Caco-2 (cell line): ENCODE data around the gene ZNF416. TPM values are rescaled to one million over a fixed set of nuclear protein-coding genes. Genes with fewer than 3 reads are reported as not detected.

Source experiments
- BruUV-seq: library from RNA; stranded (reverse); fragments of 400-500 nt; replicated peaks from 2 replicates; lab custom pipeline; 2021; lab: Mats Ljungman, UMichigan
- CTCF ChIA-PET: fragments of 300-600 bp; sonication (Branson Sonifier 250); formaldehyde crosslinking; loops from one replicate; lab custom pipeline; 2022; ENCODE audit warnings: antibody characterized with exemption; lab: Charles Lee
- POLR2A ChIA-PET: fragments of 300-600 bp; sonication (Branson Sonifier 250); formaldehyde crosslinking; loops from one replicate; lab custom pipeline; 2022; ENCODE audit warnings: antibody characterized with exemption; lab: Charles Lee
- DNase-seq, 2 experiments: peaks; one replicate each; pipeline versions ENCODE4 v3.0.0 to v3.0.0-alpha.2; 2020 to 2022
- H3K27me3 ChIP-seq: replicated peaks from 2 replicates; pipeline ENCODE4 v1.6.0; 2011; ENCODE audit warnings: low read length; ENCODE audit not compliant: control insufficient read depth, insufficient read depth
- H3K36me3 ChIP-seq: 2 replicates; pipeline ENCODE4 v1.5.1; 2011; ENCODE audit warnings: low read length; ENCODE audit not compliant: control insufficient read depth, insufficient read depth
- H3K4me1 ChIP-seq: fragments of 250-450 bp; sonication (Bioruptor Pico); 2 replicates; pipeline ENCODE4 v1.5.1; 2020; ENCODE audit warnings: mild to moderate bottlenecking
- H3K4me3 ChIP-seq: 2 replicates; pipeline ENCODE4 v1.5.1; 2011; ENCODE audit warnings: low read depth, mild to moderate bottlenecking, control low read depth, low read length
- H3K9me3 ChIP-seq: fragments of 250-450 bp; sonication (Bioruptor Pico); 2 replicates; pipeline ENCODE4 v1.5.1; 2020; ENCODE audit warnings: mild to moderate bottlenecking, moderate library complexity
- H3K27ac Mint-ChIP-seq: one replicate; pipeline ENCODE4 v1.8.0; 2022; ENCODE audit warnings: mixed read lengths; ENCODE audit not compliant: unreplicated experiment
- H3K27me3 Mint-ChIP-seq: one replicate; pipeline ENCODE4 v1.8.0; 2022; ENCODE audit warnings: mixed read lengths; ENCODE audit not compliant: insufficient read depth, unreplicated experiment
- H3K36me3 Mint-ChIP-seq: one replicate; pipeline ENCODE4 v1.8.0; 2022; ENCODE audit warnings: mild to moderate bottlenecking, mixed read lengths; ENCODE audit not compliant: insufficient read depth, unreplicated experiment
- H3K4me1 Mint-ChIP-seq: one replicate; pipeline ENCODE4 v1.8.0; 2022; ENCODE audit warnings: low read depth, mixed read lengths; ENCODE audit not compliant: unreplicated experiment
- H3K4me3 Mint-ChIP-seq: one replicate; pipeline ENCODE4 v1.8.0; 2022; ENCODE audit warnings: mild to moderate bottlenecking, moderate library complexity, mixed read lengths; ENCODE audit not compliant: unreplicated experiment
- H3K9me3 Mint-ChIP-seq: one replicate; pipeline ENCODE4 v1.8.0; 2022; ENCODE audit warnings: mixed read lengths; ENCODE audit not compliant: unreplicated experiment
- CTCF ChIP-seq, 2 experiments: fragments of 200-600 bp in 1 of 2; IDR thresholded peaks; 1 replicate in 1 of 2; 2 replicates in 1 of 2; pipeline versions ENCODE4 v1.5.1 to v1.8.0; 2011 to 2022; ENCODE audit warnings: antibody characterized with exemption in 1 of 2, control low read depth in 1 of 2, inconsistent platforms in 1 of 2, low read depth in 1 of 2, low read length in 1 of 2, mild to moderate bottlenecking in 1 of 2, moderate library complexity in 1 of 2; ENCODE audit not compliant: insufficient read depth in 1 of 2, severe bottlenecking in 1 of 2, unreplicated experiment in 1 of 2
- intact Hi-C: fragments of 100-400 bp; cut with micrococcal nuclease; formaldehyde crosslinking; loops from one replicate; pipeline ENCODE4 v1.10.0; 2022; ENCODE audit not compliant: unreplicated experiment
- total RNA-seq: library from RNA; stranded (reverse); gene quantifications from 2 replicates; pipeline ENCODE4 v1.2.3, GENCODE V29; 2022

ZNF416 gene
- total RNA-seq, 1 experiment from 2014 or later = 5.5 TPM

- Histone ChIP-seq H3K4me3 (no peak overlapping the region), H3K9me3 (no peaks in the 10 kb centered on the region), H3K36me3 (no peaks in the 10 kb centered on the region), H3K4me1 (no peaks in the 10 kb centered on the region), H3K27me3 (no peaks in the 10 kb centered on the region)
- no peak overlapping the region for H3K4me3 Mint-ChIP-seq
- no peaks in the 10 kb centered on the region for H3K4me1 Mint-ChIP-seq
- no peaks in the 10 kb centered on the region for H3K27me3 Mint-ChIP-seq
- BruUV-seq = no TSS peak
- H3K36me3 Mint-ChIP-seq = no peaks in the 10 kb centered on the region
- peaks cover 35% of the 10 kb centered on the region for H3K9me3 Mint-ChIP-seq
- no peak for DNase-seq
- POLR2A ChIA-PET = no interaction called here
- intact Hi-C loops = no loop called here
- H3K27ac Mint-ChIP-seq = no peak overlapping the region
- no peak for TF ChIP-seq CTCF (IDR thresholded peaks at IDR 0.05; ENCODE audit: insufficient read depth in 1 of 2, low read depth in 1 of 2, low read length in 1 of 2, severe bottlenecking in 1 of 2, unreplicated experiment in 1 of 2)
- CTCF ChIA-PET = no interaction called here
These were observed 4.4 kb upstream of the ZNF416 start for GRCh38 chr19:57583104-57583520.

DNA sequence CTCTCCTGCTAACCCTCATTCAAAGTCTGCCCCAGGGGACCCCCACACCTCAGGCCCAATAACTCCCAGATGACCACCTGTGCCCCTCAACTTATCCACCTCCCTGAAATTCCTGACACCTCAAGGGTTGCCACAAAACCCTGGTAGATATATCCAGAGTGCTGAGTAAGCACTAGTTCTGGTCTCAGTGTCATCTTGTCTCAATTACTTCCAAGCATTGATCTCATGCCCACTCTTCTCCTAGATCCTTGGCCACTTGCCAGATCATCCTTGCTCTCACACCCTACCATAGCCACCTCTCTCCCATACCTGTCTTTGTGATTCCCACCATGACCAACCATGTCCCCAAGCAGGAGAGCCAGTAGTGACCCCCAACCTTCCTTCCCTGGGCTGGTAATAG lies 2.0 kb downstream of the ZNF416 start:
- no peaks in the 10 kb centered on the region for H3K4me1 ChIP-seq
- POLR2A ChIA-PET = interaction anchor here (0.6 kb wide), 1 partner anchor 95 kb away, joined by 4 read pairs; no protein-coding TSS in a partner anchor
- H3K4me3 ChIP-seq = no peak overlapping the region
- peaks cover 20% of the 10 kb centered on the region for H3K9me3 ChIP-seq
- peaks cover 20% of the 10 kb centered on the region for H3K36me3 ChIP-seq
- H3K27me3 ChIP-seq = no peaks in the 10 kb centered on the region
- Mint-ChIP-seq H3K27ac (no peak overlapping the region), H3K4me1 (no peaks in the 10 kb centered on the region), H3K4me3 (no peak overlapping the region), H3K36me3 (peaks cover 45% of the 10 kb centered on the region), H3K27me3 (no peaks in the 10 kb centered on the region), H3K9me3 (peaks cover 37% of the 10 kb centered on the region)
- TF ChIP-seq CTCF (IDR thresholded peaks at IDR 0.05; ENCODE audit: insufficient read depth in 1 of 2, low read depth in 1 of 2, low read length in 1 of 2, severe bottlenecking in 1 of 2, unreplicated experiment in 1 of 2) = no peak
- BruUV-seq = no TSS peak
- CTCF ChIA-PET = no interaction called here
- intact Hi-C loops = loop anchor here (5.0 kb wide), 1 partner anchor 236 kb away; the partner anchor contains the start of gene ZNF552
- DNase-seq = no peak

- no peak for TF ChIP-seq CTCF (IDR thresholded peaks at IDR 0.05; ENCODE audit: insufficient read depth in 1 of 2, low read depth in 1 of 2, low read length in 1 of 2, severe bottlenecking in 1 of 2, unreplicated experiment in 1 of 2)
- Mint-ChIP-seq H3K27me3 (no peaks in the 10 kb centered on the region), H3K36me3 (peaks cover 45% of the 10 kb centered on the region), H3K9me3 (peaks cover 65% of the 10 kb centered on the region), H3K4me3 (no peak overlapping the region), H3K27ac (no peak overlapping the region), H3K4me1 (no peaks in the 10 kb centered on the region)
- intact Hi-C loops = no loop called here
- Histone ChIP-seq H3K27me3 (no peaks in the 10 kb centered on the region), H3K4me1 (no peaks in the 10 kb centered on the region), H3K36me3 (peaks cover 20% of the 10 kb centered on the region), H3K4me3 (no peak overlapping the region), H3K9me3 (peaks cover 47% of the 10 kb centered on the region)
- no peak for DNase-seq
- ChIA-PET CTCF (interaction anchor here (1.8 kb wide), 1 partner anchor 60 kb away, joined by 4 read pairs; the partner anchor contains the start of gene ZNF211), POLR2A (no interaction called here)
- BruUV-seq = no TSS peak
These were observed 6.2 kb downstream of the ZNF416 start for GRCh38 chr19:57572415-57572947.
